T-helper 2 cell (primary cell): ENCODE results near the gene RXRA.

ENCODE experiments used
- DNase-seq, 5 experiments: peaks; one replicate each; pipeline versions ENCODE4 v3.0.0 to v3.0.0-alpha.2; 2012 to 2022

RXRA gene

DNA sequence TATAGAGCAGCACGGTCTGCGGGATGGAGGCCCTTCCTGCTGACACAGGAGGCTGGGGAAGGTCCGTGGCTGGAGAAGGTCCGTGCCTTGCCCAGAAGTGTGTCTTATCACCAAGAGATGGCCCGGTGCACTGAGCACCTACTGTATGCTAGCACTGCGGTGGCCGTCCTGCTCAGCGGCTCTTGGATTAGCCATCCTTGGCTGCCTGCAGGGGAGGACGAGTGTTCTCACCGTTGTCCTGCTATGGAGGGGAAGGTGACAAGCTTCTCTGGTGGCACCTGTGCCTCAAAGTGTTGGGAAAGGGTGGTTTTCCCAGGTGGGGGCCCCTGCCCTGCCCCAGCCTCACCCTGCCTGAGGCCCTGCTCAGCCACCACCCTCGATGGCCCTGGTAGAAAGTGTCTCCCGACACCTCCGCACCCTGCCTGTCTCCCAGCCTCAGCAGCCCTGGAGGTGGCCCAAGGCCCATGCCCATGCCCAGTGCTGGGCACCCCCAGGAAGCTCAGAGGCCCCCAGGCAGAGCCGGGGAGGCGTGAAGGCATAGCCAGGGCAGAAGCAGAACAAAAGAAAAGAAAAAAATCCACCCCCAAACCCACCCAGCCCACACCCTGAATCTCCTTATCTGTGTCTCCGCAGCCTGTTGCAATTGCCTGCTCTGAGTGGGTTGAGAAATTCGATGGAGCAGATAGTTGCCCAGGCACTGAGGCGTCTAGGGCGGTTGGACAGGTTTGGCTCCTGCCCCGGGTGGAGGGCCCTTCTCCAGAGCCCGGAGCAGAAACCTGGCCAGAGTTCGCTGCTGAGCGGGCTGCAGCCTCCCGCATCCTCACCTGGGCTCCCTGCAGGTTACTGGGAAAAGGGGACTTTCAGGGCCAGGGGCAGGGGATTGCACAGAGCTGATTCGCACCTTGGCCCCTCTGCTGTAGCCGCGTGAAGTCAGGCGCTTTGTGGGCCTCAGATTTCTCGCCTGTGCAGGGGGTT is 30.5 kb downstream of the RXRA start:
- DNase-seq = no peak

DNA sequence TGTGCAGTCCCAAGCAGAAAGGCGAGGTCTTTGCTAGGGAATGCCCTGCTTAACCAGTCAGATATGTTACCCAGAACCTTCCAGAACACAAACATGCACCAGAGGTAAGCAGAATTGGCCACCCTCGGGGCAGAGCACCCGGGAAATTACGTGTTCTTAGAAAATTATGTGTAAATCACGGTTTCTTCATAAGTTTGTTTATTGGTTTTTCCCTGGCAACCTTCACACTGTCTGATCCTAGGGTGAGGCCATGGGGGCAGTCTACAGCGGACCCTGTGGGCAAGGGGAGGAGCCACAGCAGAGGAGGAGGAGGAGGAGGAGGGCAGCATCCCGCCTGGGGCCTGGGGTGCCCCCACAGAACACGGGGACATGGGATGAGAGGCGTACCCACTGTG is 31.4 kb downstream of the RXRA start:
- DNase-seq = no peak

DNA sequence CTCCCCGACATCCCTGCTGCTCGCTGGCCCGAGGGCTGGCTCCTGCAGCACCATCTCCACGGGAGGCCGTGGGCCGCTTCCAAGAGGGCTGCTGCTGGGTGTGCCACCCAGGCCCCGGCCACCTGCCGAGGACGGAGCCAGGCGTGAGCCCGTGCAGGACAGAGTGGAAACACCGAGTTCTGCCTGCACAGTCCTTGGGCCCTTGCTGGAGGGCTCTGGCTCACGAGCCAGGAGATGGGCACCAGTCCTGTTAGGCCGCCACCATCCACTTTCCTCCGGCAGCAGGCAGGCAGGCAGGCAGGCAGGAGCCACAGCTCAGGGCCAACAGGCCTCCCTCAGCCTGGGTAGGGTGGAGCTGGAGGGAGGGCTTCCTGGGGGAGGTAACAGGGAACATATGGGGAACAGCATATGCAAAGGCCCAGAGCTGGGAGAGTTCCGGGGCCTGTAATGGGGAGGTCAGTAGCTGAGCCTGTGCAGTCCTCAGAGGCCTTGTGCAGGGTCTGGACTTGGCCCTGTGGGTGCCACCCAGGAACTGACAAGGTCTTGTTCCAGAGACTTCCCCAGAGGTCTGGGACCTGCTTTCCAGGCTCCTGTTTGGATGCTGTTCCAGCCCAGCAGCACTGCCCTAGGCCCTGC is 31.9 kb downstream of the RXRA start:
- DNase-seq = no peak

DNA sequence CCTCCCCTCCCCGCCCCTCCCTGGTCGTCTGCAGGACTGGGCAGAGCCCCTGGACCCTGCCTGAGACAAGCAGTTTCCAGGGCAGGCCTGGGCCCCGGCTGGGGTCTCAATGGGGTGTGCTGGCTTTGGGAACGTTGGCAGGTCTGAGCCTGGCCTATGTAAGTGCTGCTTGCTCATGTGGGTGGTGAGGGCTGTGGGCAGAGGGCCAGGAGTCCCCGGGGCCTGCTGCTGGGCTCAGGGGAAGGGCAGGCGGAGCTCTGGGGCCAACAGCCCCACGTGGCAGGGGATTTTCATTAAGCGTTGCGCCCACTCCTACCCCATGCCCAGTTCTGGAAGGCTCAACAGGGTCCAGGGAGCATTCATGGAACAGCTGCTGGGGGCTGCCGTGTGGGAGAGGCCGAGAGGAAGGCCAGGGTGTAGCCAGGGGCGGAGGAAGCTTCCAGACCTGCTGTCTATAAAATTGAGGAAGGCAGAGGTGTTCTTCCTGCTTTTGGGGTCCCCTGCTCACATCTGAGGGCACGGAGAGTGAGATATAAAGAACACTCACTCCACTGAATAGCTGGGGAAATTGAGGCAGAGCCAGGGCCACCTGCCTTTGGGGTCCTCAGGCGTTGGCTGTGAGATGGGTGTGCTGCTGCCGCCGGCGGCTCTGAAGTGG is 32.5 kb downstream of the RXRA start:
- DNase-seq = no peak

DNA sequence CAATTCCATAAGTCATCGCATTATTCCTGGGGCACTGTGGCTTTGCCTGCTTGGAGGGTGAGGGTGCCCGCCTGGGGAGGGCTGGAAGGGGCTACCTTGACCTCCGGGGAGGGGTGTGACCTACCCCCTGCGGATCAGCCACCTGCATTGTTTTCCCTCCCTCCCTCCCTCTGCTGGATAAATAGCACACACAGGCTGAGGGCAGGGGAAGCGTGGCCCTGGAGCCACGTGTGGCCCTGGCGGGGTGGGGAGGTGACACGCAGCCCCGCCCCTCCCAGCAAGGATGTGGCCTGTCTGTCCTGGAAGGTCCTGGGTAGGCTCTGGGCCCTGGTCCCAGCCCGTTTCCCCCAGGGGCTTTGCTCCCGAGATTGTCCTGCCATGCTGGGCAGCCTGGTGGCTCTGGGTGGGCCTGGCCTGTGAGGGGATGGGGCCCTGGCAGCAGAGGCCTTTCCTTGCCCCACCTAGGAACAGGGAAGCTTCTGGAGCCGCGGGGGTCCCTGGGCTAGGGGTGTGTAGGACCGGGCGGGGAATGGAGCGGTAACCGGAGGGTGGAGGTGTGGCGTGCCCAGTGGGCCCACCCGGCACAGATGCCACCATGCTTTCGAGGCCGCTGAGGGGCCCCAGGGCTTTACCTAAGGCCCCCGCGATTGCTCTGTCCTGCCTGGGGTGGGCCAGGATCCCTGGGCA is 33.4 kb downstream of the RXRA start:
- DNase-seq = no peak

DNA sequence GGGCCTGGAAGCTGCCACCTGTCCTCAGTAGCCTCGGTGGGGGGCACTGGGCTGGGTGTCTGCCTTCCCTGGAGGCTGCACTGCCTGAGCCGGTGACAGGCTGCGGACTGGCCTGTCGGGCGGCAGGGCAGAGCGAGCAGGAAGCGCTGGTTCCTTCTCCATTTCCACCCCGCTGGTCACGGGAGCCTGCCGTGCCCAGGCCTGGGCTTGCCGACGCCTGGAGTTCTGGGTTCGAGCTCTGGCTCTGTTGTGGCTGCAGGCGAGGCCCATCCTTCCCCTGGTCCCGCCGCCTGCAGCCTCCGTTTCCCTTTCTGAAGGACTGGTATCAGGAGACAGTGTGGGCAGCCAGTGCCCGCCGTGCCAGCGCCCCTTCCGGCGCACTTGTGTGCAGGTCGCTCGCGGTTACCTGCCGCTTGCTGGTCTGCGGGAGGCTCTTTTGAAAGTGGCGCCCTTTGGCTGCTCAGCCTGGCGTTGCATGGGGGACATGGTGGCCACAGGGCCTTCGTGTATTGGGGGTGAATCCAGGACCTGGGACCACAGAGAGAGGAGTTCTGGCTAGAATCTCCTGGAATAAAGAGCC is 34.0 kb downstream of the RXRA start:
- no peak for DNase-seq

DNA sequence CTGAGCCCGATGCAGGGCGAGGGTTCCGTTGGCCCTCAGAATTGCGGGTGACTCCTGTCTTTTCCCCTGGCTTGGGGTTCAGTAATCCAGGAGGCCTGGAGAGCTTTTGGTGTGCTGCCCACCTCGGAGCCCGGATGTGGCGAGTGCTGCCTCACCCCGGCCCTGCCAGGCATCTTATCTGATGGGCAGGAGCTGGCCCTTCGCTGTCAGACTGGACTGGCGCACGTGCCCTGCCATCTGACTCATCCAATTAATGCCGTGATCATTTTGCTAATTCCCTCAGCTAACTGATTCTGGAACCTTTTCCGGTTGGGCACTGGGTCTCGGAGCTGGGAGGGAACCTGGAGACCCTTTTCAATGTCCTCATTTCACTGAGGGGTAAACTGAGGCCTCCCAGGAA is 34.6 kb downstream of the RXRA start:
- no peak for DNase-seq

DNA sequence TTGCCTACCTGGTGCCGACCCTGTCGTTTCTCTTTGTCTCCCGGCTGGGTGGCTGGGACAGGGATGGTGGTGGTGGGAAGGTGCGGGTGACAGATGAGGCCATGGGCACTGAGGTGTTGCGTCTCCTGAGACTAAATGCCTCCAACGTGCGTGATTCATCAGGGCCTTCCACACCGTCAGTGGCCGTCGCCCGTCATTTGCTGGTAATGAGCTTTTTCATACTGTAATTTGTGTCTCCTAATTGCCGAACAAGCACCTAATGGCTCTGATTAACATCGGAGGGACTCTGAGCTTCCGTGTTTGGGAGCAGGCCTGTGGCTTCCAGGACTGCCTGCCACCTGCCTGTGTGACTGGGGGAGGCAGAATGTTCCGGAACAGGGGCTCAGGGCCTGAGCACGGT is 35.2 kb downstream of the RXRA start:
- no peak for DNase-seq

DNA sequence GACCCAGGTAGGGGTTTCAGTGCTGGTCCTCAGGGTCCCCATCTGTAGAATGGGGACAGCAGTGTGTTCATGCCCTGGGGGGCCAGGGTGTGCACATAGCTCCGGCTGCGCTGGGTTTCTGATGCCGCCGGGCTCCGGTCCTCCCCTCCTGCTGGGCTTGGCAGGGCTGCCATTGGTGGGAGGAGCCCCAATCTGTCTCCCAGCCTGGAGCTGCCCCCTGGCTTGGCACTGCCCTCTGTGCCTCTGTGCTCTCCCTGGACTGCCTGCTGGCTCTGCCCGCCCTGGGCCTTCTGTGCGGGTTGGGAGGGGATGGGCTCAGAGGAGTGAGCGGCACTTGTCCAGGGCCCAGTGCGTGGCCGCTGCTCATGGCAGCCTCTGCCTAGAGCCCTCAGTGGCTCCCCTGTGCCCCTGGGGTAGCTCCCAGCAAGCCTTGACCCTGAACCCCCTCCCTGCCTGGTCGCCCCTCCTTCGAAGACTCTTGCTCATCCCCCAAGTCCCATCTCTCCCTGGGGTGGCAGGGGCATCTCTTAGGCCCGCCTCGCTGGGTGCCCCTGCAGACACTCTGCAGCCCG is 35.7 kb downstream of the RXRA start:
- DNase-seq = no peak

DNA sequence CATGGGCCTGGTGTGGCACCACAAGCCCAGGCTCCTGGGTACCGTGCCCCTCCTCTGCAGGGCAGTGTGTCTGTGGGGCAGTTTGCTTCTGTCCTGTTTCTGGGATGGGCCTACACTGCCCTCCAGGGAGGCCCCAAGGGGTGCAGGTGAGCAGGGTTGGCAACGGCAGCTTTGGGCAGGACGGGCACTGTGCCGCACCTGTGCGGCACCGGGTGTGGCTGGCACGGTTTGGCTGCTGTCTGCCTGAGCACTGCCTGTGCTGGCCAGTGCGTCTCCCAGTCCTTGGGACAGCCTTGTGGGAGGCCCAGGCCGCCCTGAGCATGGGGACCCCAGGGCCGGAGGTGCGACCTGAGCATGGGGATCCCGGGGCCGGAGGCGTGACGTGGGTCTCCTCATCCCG is 37.2 kb downstream of the RXRA start:
- DNase-seq = no peak

DNA sequence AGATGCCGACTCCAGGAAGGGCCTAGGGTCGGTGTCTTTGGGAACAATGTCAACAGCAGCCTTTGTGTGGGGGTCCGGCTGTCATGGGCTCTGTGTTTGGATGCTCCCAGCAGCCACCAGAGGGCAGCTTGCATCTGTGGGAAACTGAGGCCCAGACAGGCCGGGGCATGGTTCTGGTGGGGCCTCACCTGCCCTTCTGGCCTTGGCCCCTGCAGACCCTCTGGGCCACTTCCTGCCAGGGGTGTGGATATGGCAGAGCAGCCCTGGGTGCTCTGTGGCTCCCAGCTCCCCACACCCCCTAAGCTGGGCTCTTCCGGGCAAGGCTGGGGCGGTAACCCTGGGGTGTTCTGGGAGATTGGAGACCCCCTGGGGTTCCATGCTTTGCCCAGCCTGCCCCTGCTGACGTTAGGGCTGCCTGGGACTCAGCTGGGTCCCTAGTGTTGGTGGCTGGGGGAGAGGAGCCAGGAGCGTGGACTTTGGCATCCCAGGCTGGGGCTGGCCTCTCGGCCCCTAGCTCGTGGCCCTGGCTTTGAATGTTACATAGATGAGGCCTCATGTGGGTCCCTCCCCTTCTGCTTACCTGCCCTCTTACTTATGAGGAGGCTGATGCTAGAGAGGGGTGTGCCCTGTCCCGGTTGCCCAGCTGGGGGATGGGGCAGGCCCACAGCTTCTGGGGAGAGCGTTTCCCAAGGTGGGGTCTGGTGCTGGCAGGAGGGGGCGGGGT is 38.3 kb downstream of the RXRA start:
- no peak for DNase-seq

DNA sequence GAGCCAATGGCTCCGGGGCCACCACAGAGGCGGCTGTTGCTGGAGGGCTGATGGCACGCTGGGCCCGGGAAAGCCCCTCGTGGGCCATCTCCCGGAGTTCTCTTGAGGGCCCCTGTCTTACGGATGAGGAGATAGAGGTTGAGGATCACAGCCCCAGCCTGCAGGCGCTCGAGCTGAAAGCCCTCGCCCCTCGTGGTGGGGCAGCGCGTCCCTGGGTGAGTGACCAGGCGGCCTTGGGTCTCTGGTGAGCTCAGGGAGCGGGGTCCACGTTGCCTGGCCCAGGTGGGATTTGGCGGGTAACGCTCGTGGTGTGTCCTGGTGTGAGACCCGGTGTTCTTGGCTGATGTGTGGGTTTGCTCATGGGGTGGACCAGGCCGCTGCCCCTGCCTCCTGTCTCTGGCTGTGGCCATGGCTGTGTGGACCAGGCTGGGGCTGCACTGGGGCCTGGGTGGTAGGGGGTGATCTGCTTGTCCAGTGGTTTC is 38.9 kb downstream of the RXRA start:
- no peak for DNase-seq

DNA sequence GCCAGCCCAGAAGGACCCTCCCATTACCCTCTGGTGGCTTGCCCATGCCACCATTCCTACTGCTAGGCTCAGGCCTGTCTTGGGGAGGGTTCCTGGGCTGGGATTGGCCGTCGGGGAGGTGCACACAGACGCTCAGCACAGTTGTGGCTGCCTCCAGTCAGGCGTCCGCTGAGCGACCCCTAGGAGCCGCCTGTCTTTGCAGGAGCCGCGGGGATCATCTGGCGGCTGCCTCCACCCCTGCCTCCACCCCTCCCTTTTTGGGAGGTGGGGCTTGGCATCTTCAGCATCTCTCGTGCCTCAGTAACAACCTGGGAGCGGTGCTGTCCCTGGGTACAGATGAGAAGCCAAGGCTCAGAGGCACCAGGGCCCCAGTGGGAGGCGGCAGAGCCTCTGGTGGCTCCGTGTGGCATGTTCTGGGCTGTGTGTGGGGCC is 39.6 kb downstream of the RXRA start:
- DNase-seq = no peak

DNA sequence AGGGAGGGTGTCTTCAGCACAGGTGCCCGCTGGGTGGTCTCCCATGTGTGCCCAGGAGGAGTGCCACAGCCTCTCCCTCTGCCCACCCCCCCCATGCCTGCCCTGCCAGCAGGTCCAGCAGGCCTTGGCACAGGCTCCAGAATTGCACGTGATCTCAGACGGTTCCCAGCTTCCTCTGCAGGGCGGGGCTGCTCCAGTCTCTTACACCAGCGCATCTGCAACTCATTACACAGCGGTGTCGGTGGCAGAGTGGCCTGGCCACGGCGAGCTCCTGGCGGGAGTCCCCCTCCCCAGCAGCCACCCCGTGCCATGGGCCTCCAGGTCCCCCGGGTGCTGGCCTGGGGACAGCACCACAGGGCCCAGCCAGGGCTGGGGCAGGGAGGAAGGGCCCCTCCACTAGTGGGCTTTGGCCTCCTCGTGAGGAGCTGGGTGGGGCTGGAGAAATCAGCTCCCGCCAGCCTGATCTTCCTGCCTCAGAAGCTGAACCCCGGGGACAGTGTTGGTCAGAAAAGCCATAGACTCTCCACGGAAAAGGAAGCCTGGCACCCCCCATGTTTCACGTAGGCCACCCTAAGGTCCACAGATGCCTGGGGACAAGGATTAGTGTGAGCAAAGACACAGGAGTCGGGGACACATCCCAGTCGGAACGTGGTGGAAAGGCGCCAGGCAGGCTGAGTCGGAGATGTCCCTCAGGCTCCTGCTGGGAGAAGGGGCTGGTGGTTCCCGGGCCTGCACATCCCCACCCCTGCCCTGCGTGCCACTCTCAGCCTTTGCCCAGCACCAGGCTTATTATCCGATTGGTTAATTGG is 40.2 kb downstream of the RXRA start:
- DNase-seq = no peak

DNA sequence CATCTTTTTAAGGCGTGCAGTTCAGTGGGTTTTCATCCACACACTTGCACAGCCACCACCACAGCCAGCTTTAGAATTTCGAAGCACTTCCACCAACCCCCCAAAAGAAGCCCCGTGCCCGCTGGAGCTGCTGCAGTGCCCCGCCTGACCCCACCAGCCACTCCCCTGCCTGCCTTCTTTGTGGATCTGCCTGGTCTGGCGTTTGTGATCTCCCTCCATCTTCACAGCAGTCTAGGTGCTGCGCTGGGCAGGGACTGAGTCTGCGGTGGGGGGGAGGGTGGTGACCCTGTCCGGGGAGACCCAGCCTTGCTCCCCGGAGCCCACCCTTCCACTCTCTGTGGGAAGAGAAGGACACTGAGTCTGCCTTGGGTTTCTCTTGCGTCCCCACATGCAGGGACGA is 40.8 kb downstream of the RXRA start:
- no peak for DNase-seq

DNA sequence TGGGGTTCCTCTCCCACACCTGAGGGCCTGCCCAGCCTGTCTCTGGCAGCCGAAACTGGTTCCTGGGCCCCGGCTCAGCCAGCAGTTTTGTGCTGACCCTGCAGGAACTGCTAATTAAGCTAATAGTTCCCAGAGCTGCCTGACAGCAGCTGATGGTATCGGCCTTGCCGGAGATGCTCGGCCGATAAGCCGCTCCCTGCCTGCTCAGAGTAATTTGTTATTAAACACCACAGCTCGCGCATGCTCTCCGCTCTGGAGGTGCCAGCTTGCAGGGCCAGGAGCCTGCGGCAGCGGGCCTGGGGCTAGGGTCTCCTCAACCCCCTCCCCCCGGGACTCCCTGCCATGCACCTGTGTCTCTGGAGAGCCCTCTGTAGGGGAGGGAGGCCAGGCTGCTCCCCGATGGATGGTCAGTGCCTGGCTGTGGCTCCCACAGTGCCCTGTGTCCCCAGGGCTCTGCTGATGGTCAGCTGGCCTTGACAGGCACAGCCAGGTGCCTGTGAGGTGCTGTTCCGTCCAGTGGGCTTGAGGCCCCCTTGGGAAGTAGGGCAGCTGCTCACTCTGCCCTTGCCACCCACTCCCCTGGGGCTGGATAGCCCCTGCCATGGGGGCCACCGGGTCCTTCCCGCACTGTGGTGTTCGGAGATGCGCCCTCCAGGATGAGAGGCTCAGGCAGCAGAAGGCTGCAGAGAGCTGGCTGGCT is 41.7 kb downstream of the RXRA start:
- no peak for DNase-seq

DNA sequence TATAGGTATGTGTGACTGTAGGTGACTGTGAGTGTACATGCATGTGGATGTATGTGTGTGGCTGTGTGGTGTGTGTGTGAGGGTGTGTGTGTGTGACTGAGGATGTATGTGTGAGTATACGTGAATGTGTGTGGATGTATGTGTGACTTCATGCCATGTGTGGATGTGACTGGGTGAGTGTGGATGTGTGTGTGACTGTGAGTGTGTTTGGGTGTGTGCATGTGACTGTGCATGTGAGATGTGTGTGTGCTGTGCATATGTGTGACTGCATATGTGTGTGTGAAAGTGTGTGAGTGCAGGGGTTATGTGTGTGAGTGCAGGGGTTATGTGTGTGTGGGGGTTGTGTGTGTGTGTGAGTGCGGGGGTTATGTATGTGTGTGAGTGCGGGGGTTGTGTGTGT is 42.3 kb downstream of the RXRA start:
- DNase-seq = no peak

DNA sequence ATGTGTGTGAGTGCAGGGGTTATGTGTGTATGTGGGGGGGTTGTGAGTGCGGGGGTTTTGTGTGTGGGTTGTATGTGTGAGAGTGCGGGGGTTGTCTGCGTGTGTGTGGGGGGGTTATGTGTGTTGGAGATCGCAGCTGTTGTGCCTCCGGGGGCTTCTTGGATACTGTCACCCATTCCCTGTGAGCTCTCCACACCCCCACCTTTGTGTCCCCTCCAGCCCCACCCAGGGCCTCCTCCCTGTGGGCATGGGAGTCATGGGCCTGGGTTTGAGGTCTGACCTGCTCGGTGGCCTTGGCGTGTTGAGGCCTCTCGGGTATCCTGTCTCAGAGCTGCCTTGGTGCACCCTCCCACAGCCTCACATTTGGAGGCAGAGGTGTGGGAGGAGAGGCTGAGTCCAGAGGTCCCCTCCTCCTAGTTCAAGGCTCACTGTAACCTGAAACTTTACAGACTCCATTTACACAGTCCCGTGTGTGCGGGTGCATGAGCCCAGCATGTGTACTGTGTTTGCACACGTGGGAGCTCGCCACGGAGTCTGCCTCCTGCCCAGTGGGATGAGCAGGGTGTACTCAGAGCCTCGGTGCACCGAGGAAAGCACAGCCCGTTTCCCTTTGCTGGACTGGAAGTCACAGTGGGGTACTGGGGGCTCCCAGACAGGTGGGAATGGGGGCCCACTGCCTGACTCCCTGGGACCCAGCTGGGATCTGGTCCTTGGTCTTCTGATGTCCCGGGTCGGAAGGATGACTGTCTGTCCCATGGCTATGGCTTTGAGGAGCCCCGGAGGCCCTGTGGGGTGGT is 43.4 kb downstream of the RXRA start:
- DNase-seq = no peak

DNA sequence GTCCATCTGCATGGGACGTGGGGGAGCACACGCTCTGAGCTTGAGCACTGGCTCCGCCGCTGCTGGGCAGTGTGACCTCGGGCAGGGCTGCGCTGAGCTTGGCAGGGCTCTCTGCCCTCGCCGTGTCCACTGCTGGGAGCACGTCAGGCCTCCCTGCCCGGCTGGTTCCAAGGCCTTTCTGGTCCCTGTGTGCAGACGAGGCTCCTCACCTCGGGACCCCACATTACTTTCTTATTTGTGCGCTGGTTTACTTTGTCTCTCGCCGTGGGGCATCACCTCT is 43.9 kb downstream of the RXRA start:
- no peak for DNase-seq
